Activated naive CD8-positive, alpha-beta T cell treated with anti-CD3 and anti-CD28 coated beads for 36 hours (primary cell): ENCODE measurements around the gene PRR30. TPM values are rescaled to one million over a fixed set of nuclear protein-coding genes. Genes with fewer than 3 reads are reported as not detected.

Experiments
- DNase-seq: peaks from one replicate; pipeline ENCODE4 v3.0.0; 2021
- H3K27ac Mint-ChIP-seq: one replicate; pipeline ENCODE4 v1.8.0; 2022; ENCODE audit warnings: mild to moderate bottlenecking, moderate library complexity, mixed read lengths
- H3K27me3 Mint-ChIP-seq: one replicate; pipeline ENCODE4 v1.8.0; 2022; ENCODE audit warnings: mild to moderate bottlenecking, mixed read lengths
- H3K36me3 Mint-ChIP-seq: one replicate; pipeline ENCODE4 v1.8.0; 2021; ENCODE audit warnings: mild to moderate bottlenecking, mixed read lengths
- H3K4me1 Mint-ChIP-seq: one replicate; pipeline ENCODE4 v1.8.0; 2021; ENCODE audit warnings: mixed read lengths
- H3K4me3 Mint-ChIP-seq: one replicate; pipeline ENCODE4 v1.8.0; 2022; ENCODE audit warnings: mild to moderate bottlenecking, moderate library complexity, mixed read lengths
- H3K9me3 Mint-ChIP-seq: one replicate; pipeline ENCODE4 v1.8.0; 2022; ENCODE audit warnings: mixed read lengths
- total RNA-seq, 2 experiments: library from RNA; stranded (reverse); gene quantifications; one replicate each; pipeline ENCODE4 v1.2.3, GENCODE V29; 2021

PRR30 gene
- total RNA-seq, 2 experiments from 2014 or later = not detected

- Mint-ChIP-seq H3K4me1 (no peaks in the 10 kb centered on the region), H3K4me3 (no peak overlapping the region), H3K27me3 (no peaks in the 10 kb centered on the region), H3K27ac (no peak overlapping the region), H3K36me3 (peaks cover 2% of the 10 kb centered on the region), H3K9me3 (no peaks in the 10 kb centered on the region)
- no peak for DNase-seq
Measured at GRCh38 chr2:27102329-27102728, 36.9 kb downstream of the PRR30 start.

- H3K9me3 Mint-ChIP-seq = no peaks in the 10 kb centered on the region
- no peaks in the 10 kb centered on the region for H3K27me3 Mint-ChIP-seq
- no peak for DNase-seq
- no peak overlapping the region for H3K4me3 Mint-ChIP-seq
- H3K36me3 Mint-ChIP-seq = peaks cover 2% of the 10 kb centered on the region
- H3K27ac Mint-ChIP-seq = no peak overlapping the region
- H3K4me1 Mint-ChIP-seq = peaks cover 11% of the 10 kb centered on the region
Measured at GRCh38 chr2:27100036-27100435, 39.2 kb downstream of the PRR30 start.

- Mint-ChIP-seq H3K4me3 (no peak overlapping the region), H3K36me3 (peaks cover 2% of the 10 kb centered on the region), H3K27me3 (no peaks in the 10 kb centered on the region), H3K9me3 (no peaks in the 10 kb centered on the region), H3K27ac (no peak overlapping the region), H3K4me1 (peaks cover 11% of the 10 kb centered on the region)
- no peak for DNase-seq
Measured at GRCh38 chr2:27099334-27099955, 39.8 kb downstream of the PRR30 start.

- no peaks in the 10 kb centered on the region for H3K27me3 Mint-ChIP-seq
- H3K4me3 Mint-ChIP-seq = no peak overlapping the region
- H3K36me3 Mint-ChIP-seq = peaks cover 2% of the 10 kb centered on the region
- H3K27ac Mint-ChIP-seq = no peak overlapping the region
- no peak for DNase-seq
- H3K4me1 Mint-ChIP-seq = peaks cover 11% of the 10 kb centered on the region
- H3K9me3 Mint-ChIP-seq = no peaks in the 10 kb centered on the region
Measured at GRCh38 chr2:27097341-27097740, 41.9 kb downstream of the PRR30 start.

- no peak overlapping the region for H3K27ac Mint-ChIP-seq
Measured at GRCh38 chr2:27096748-27097297, 42.4 kb downstream of the PRR30 start.

GRCh38 chr2:27095745-27096651 is 43.2 kb downstream of the PRR30 start:
- Mint-ChIP-seq H3K4me3 (peak overlapping the region; percentile 52), H3K27me3 (no peaks in the 10 kb centered on the region), H3K9me3 (no peaks in the 10 kb centered on the region), H3K4me1 (peaks cover 11% of the 10 kb centered on the region), H3K27ac (no peak overlapping the region), H3K36me3 (no peaks in the 10 kb centered on the region)
- DNase-seq = peak; percentile 39

More at GRCh38 chr2:27096748-27097297, 42.4 kb downstream of the PRR30 start:
- no peaks in the 10 kb centered on the region for H3K36me3 Mint-ChIP-seq
- DNase-seq = no peak
- H3K4me3 Mint-ChIP-seq = no peak overlapping the region
- H3K9me3 Mint-ChIP-seq = no peaks in the 10 kb centered on the region
- no peaks in the 10 kb centered on the region for H3K27me3 Mint-ChIP-seq
- peaks cover 11% of the 10 kb centered on the region for H3K4me1 Mint-ChIP-seq

GRCh38 chr2:27095427-27095744 is 43.8 kb downstream of the PRR30 start:
- no peaks in the 10 kb centered on the region for H3K27me3 Mint-ChIP-seq
- no peak for DNase-seq
- no peak overlapping the region for H3K27ac Mint-ChIP-seq
- no peak overlapping the region for H3K4me3 Mint-ChIP-seq
- peaks cover 11% of the 10 kb centered on the region for H3K4me1 Mint-ChIP-seq
- H3K36me3 Mint-ChIP-seq = no peaks in the 10 kb centered on the region
- no peaks in the 10 kb centered on the region for H3K9me3 Mint-ChIP-seq

GRCh38 chr2:27094353-27094984 is 44.7 kb downstream of the PRR30 start:
- H3K27me3 Mint-ChIP-seq = no peaks in the 10 kb centered on the region
- no peak for DNase-seq
- H3K4me1 Mint-ChIP-seq = peaks cover 13% of the 10 kb centered on the region
- H3K36me3 Mint-ChIP-seq = no peaks in the 10 kb centered on the region
- no peak overlapping the region for H3K4me3 Mint-ChIP-seq
- H3K9me3 Mint-ChIP-seq = no peaks in the 10 kb centered on the region
- no peak overlapping the region for H3K27ac Mint-ChIP-seq

GRCh38 chr2:27093430-27094352 is 45.5 kb downstream of the PRR30 start:
- peaks cover 13% of the 10 kb centered on the region for H3K4me1 Mint-ChIP-seq
- H3K27me3 Mint-ChIP-seq = no peaks in the 10 kb centered on the region
- no peak overlapping the region for H3K4me3 Mint-ChIP-seq
- no peaks in the 10 kb centered on the region for H3K9me3 Mint-ChIP-seq
- H3K27ac Mint-ChIP-seq = no peak overlapping the region
- no peak for DNase-seq
- H3K36me3 Mint-ChIP-seq = no peaks in the 10 kb centered on the region

GRCh38 chr2:27092696-27093429 is 46.3 kb downstream of the PRR30 start:
- H3K27ac Mint-ChIP-seq = no peak overlapping the region

GRCh38 chr2:27091746-27092695 is 47.2 kb downstream of the PRR30 start:
- no peaks in the 10 kb centered on the region for H3K36me3 Mint-ChIP-seq
- no peak overlapping the region for H3K4me3 Mint-ChIP-seq
- H3K27ac Mint-ChIP-seq = no peak overlapping the region
- no peak for DNase-seq
- no peaks in the 10 kb centered on the region for H3K27me3 Mint-ChIP-seq
- H3K9me3 Mint-ChIP-seq = no peaks in the 10 kb centered on the region
- peaks cover 20% of the 10 kb centered on the region for H3K4me1 Mint-ChIP-seq

More at GRCh38 chr2:27092696-27093429, 46.3 kb downstream of the PRR30 start:
- Mint-ChIP-seq H3K36me3 (no peaks in the 10 kb centered on the region), H3K27me3 (no peaks in the 10 kb centered on the region), H3K9me3 (no peaks in the 10 kb centered on the region), H3K4me1 (peaks cover 13% of the 10 kb centered on the region), H3K4me3 (no peak overlapping the region)
- no peak for DNase-seq

GRCh38 chr2:27089111-27089954 is 49.9 kb downstream of the PRR30 start:
- H3K27me3 Mint-ChIP-seq = no peaks in the 10 kb centered on the region
- H3K4me3 Mint-ChIP-seq = no peak overlapping the region
- no peaks in the 10 kb centered on the region for H3K36me3 Mint-ChIP-seq

More at GRCh38 chr2:27089111-27089954, 49.9 kb downstream of the PRR30 start:
- H3K9me3 Mint-ChIP-seq = no peaks in the 10 kb centered on the region
- DNase-seq = no peak
- H3K27ac Mint-ChIP-seq = no peak overlapping the region
- peaks cover 17% of the 10 kb centered on the region for H3K4me1 Mint-ChIP-seq
